ENCODE results near the gene HOXD9.

HOXD9 gene

GRCh38 chr2:176099159-176099727 lies 23.3 kb upstream of the HOXD9 start:
- ATAC-seq = no peak

- no peak for ATAC-seq
These were observed 22.6 kb upstream of the HOXD9 start, which contains the start of gene HOXD12 for GRCh38 chr2:176099728-176100546. TSS of gene HOXD12 (plus strand) at chr2:176099795. CDS start at chr2:176099802, 7 bp downstream.

GRCh38 chr2:176100547-176101140 lies 21.9 kb upstream of the HOXD9 start:
- no peak for ATAC-seq

GRCh38 chr2:176101216-176101830 lies 21.2 kb upstream of the HOXD9 start:
- no peak for ATAC-seq

GRCh38 chr2:176101842-176102241 lies 20.7 kb upstream of the HOXD9 start:
- ATAC-seq = no peak

GRCh38 chr2:176102309-176102866 lies 20.1 kb upstream of the HOXD9 start:
- ATAC-seq = no peak

GRCh38 chr2:176103194-176103593 lies 19.3 kb upstream of the HOXD9 start:
- no peak for ATAC-seq

- no peak for ATAC-seq
These were observed 18.7 kb upstream of the HOXD9 start for GRCh38 chr2:176103742-176104315.

- no peak for ATAC-seq
These were observed 18.0 kb upstream of the HOXD9 start for GRCh38 chr2:176104316-176105077.

- no peak for ATAC-seq
These were observed 17.3 kb upstream of the HOXD9 start for GRCh38 chr2:176105078-176105729.

GRCh38 chr2:176105730-176106580 lies 16.6 kb upstream of the HOXD9 start:
- no peak for ATAC-seq

- ATAC-seq = no peak
These were observed 15.7 kb upstream of the HOXD9 start, which contains the start of gene HOXD11 for GRCh38 chr2:176106581-176107539. TSS of gene HOXD11 (plus strand) at chr2:176107280. CDS start at chr2:176107356, 76 bp downstream.

- ATAC-seq = no peak
These were observed 14.8 kb upstream of the HOXD9 start for GRCh38 chr2:176107731-176108181.

GRCh38 chr2:176109192-176109901 lies 13.2 kb upstream of the HOXD9 start:
- no peak for ATAC-seq

GRCh38 chr2:176109946-176110345 lies 12.6 kb upstream of the HOXD9 start:
- ATAC-seq = no peak

- ATAC-seq = no peak
These were observed 11.9 kb upstream of the HOXD9 start for GRCh38 chr2:176110415-176111308.

- no peak for ATAC-seq
These were observed 11.2 kb upstream of the HOXD9 start for GRCh38 chr2:176111309-176111663.
